Activated T-helper 9 cell treated with anti-CD3 and anti-CD28 coated beads, Interleukin-2, amount 50 U/mL, for 16 hours (primary cell): ENCODE data around the gene KIF19.
A peak's percentile ranks its signal among the peaks of the same experiment; 100 is the strongest.
"Not testable (repeated sequence)": the region's sequence is repeated elsewhere in the genome, so short reads cannot be mapped to it uniquely, and the experiment has no call there.

Experiments
- DNase-seq: peaks from one replicate; pipeline ENCODE4 v3.0.0-alpha.2; 2020; ENCODE audit warnings: low read depth

KIF19 gene

GRCh38 chr17:74325743-74326379 lies at the start of gene KIF19:
Gene KIF19, plus strand, starts transcription at chr17:74326226. Its CDS starts 124 bp downstream, at chr17:74326350.
- peak; percentile 43 for DNase-seq

- no peak for DNase-seq
These were observed 49.5 kb upstream of the KIF19 start for GRCh38 chr17:74276541-74277009.

DNA sequence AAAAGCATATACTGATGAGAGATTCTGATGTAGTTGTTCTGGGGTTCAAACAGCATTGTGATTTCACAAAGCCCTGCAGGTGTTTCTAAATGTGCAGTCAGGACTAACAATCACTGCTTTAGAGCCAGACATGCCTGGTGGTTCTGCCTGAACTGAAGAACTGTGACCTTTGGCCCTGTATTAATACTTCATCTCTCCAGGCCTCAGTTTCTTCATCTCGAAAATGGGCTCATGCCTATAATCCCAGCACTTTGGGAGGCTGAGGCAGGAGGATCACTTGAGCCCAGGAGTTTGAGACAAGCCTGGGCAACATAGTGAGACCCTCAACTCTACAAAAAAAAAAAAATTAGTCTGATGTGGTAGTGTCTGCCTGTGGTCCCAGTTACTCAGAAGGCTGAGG lies 48.1 kb upstream of the KIF19 start:
- DNase-seq, result no peak

- not testable (repeated sequence) for DNase-seq
These were observed 46.4 kb upstream of the KIF19 start for GRCh38 chr17:74279617-74280016.

- DNase-seq, result peak; percentile 36
These were observed 45.9 kb upstream of the KIF19 start for GRCh38 chr17:74280093-74280513.

- DNase-seq, result no peak
These were observed 44.2 kb upstream of the KIF19 start for GRCh38 chr17:74281799-74282198.

- DNase-seq, result not testable (repeated sequence)
These were observed 43.8 kb upstream of the KIF19 start for GRCh38 chr17:74282274-74282586.

DNA sequence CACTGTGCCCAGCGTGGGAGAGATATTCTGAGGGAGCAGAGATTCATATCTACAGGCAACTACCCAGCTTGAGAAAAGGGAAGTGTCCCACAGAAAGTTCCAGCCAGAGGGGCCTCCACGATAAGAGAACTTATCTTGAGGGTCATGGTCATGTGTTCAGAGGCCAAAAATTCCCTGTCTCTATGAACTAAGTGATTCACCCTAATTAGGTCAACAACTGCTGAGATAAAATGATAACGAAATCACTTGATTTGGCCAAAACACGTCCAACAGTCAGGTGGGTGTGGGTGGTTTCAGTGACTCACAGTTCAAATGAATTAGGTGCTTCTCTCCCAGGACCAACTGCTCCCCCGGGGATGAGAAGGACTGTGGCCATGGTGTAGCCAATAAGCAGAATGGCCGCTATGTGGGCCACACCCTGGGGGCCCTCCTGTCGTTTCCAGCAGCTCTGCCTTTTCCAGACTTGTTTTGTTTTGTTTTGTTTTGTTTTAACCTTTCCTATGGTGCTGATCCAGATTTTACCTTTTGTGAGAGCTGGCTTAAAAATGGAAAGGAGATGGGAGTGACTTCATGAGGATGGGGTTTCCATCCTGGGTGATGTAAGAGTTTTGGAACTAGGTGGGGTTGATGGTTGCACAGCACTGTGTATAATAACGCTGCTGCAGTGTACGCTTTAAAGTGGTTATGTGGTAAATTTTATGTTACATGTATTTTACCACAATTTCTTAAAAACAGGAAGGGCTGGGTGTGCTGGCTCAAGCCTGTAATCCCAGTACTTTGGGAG lies 43.2 kb upstream of the KIF19 start:
- peak; percentile 54 for DNase-seq

GRCh38 chr17:74283371-74283673 lies 42.7 kb upstream of the KIF19 start:
- no peak for DNase-seq

GRCh38 chr17:74287031-74287602 lies 38.9 kb upstream of the KIF19 start:
- no peak for DNase-seq

DNA sequence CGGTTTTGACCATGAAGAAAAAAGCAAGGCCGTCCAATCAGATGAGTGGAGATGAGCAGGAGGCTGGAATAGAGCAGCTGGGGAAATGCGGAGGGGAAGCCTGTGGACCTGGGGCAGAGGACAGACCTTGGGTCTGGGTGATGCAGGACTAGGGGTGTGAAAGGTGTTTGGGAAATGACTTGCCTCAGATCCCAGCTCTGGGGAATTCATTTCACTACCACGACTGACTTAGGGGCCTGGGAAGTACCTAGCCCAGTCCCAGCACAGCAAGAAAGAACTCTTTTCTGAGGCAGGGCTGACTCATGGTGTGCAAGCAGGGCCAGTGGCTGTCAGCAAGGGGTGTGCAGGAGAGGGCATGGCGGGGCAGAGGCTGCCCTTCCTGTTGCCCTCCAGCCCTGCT lies 37.2 kb upstream of the KIF19 start:
- no peak for DNase-seq

- no peak for DNase-seq
These were observed 36.3 kb upstream of the KIF19 start for GRCh38 chr17:74289688-74290087.

DNA sequence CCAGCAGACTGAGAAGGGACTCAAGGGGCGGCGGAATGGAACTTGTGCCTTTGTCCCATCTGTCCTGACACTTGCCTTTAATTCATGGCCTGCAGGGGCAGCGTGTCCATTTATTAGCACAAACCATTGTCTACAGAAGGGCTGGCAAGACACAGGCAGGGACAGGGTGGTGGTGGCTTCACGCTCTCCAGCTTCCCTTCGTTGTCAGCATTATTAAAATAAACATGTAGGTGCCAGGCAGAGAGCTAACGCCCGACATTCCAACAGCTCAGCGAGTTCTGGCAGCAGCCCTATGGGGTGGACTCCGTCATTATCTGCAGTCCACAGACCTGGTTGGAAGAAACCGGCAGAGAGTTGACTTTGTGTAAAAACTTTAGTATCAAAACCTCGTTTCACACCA lies 35.7 kb upstream of the KIF19 start:
- DNase-seq, result no peak

DNA sequence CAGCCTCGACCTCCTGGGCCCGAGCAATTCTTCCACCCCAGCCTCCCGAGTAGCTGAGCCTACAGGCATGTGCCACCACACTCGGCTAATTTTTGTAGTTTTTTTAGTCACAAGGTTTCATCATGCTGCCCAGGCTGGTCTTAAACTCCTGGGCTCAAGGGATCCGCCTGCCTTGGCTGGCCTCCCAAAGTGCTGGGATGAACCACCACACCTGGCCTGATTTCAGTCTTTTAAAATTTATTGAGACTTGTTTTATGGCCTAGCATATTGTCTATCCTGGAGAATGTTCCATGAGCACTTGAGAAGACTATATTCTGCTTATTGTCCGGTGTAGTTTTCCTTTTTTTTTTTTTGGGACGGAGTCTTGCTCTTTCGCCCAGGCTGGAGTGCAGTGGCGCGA lies 33.5 kb upstream of the KIF19 start:
- DNase-seq, result no peak

DNA sequence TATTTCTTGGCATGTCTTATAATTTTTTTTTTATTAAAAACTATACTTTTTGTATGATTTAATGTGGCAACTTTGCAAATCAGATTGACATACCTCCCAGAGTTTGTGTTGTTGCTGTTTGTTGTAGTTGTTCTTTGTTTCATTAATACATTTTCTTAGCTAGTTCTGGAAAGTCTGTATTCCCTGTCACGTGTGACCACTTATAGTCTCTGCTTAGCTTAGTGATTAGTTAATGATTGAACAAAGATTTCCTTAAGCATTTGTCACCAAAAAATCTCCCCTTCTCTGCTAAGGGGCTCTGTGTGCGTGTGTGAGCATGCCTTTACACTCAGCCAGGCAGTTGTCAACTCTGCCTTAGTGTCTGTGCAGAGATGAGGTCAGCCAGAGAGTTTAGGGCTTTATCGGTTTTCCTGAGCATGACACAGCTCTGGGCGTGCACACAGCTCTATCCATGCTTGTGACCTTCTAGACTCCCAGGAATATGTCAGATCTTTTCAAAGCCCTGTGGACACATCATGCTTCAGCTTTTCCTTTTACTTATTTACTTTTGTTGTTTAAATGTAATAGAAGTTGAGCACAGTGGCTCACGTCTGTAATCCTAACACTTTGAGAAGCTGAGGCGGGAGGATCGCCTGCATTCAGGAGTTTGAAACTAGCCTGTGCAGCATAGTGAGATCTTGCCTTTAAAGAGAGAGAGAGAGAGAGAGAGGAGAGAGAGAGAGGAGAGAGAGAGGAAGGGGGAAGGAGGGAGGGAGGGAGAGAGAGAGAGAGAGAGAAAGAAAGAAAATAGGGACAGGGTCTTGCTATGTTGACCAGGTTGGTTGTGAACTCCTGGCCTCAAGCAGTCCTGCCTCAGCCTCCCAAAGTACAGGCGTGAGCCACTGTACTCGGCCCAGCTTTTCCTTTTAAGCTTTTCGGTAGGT lies 30.1 kb upstream of the KIF19 start:
- no peak for DNase-seq

- DNase-seq, result peak; percentile 8
These were observed 29.5 kb upstream of the KIF19 start for GRCh38 chr17:74296548-74296936.

DNA sequence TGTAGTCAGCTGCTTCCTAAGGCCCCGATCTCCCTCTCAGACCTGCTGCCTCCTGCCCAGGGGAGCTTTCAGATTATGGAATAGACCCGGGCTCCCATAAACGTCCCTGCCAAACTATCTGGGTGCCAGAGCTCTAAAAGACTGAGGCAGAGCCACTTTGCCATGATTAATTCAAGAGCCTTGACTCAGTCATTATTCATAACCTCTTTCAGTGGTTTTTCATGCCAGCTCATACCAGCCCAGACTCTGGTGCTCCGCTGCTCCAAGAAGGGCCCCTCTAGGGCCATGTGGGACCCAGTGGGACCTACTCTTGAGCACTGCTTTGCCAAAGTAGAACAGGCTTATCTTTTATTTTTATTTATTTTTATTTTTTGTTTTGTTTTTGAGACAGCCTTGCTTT lies 28.1 kb upstream of the KIF19 start:
- no peak for DNase-seq

DNA sequence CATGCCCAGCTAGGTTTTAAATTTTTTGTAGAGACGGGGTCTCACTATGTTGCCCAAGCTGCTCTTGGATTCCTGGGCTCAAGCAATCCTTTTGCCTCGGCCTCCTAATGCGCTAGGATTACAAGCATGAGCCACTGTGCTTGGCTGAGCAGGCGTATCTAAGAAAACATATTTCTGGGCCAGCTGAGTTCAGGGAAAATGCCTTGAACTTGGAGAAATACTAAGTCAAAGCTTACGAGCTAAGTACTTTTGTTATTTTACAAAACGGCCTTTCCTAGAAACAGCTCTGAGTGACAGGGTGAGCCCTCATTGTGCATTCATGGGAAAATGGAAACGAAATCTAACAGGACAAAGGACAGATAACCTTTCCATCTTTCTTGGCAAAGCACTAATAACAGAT lies 27.2 kb upstream of the KIF19 start:
- no peak for DNase-seq

- no peak for DNase-seq
These were observed 26.6 kb upstream of the KIF19 start for GRCh38 chr17:74299226-74300009.

GRCh38 chr17:74303305-74303704 lies 22.7 kb upstream of the KIF19 start:
- no peak for DNase-seq

DNA sequence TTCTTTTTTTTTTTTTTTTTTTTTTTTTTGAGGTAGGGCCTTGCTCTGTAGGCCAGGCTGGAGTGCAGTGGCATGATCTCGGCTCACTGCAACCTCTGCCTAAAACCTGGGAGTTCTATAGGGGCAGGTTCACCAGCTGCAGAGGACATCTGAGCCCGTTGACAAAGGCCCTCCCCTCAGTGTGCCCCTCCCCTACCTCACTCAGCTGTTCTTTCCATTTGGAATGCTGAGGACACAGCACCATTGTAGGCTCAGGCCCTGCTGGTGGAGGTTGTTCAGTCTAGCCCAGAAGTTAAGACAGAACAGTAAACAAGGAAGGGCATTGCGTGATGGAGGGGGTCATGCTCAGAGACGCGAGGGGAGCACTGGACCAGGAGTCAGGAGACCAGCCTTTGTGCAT lies 21.8 kb upstream of the KIF19 start:
- no peak for DNase-seq
